NCI-H526 treated with DMSO at 0.1 percent for 48 hours (cell line): ENCODE results near the gene DNAH8.
A peak's percentile ranks its signal among the peaks of the same experiment; 100 is the strongest.

Experiments used
- DNase-seq: peaks from one replicate; lab custom pipeline; 2025; lab: John Stamatoyannopoulos, UW

The DNAH8 gene, protein sequence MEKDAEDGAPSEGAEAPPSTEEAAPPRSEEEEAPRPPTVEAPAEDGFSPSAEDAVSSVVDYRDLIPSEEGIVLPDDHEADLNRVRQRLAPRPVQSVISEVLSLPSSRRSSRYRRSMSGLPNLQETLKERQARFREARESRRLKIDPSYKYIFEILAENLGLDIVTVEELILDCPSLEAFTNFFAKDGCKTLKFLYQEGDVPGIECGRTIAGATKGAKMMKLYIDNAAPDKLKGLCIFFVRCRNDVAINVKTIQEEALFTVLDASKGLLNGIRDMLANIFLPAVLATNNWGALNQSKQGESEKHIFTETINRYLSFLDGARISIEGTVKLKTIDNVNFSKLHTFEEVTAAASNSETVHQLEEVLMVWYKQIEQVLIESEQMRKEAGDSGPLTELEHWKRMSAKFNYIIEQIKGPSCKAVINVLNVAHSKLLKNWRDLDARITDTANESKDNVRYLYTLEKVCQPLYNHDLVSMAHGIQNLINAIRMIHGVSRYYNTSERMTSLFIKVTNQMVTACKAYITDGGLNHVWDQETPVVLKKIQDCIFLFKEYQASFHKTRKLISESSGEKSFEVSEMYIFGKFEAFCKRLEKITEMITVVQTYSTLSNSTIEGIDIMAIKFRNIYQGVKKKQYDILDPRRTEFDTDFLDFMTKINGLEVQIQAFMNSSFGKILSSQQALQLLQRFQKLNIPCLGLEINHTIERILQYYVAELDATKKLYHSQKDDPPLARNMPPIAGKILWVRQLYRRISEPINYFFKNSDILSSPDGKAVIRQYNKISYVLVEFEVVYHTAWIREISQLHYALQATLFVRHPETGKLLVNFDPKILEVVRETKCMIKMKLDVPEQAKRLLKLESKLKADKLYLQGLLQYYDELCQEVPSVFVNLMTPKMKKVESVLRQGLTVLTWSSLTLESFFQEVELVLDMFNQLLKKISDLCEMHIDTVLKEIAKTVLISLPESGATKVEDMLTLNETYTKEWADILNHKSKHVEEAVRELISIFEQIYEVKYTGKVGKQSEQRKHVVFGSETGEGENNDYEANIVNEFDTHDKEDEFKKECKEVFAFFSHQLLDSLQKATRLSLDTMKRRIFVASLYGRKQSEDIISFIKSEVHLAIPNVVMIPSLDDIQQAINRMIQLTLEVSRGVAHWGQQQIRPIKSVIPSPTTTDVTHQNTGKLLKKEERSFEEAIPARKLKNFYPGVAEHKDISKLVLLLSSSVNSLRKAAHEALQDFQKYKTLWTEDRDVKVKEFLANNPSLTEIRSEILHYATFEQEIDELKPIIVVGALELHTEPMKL (N-terminal part only)

DNA sequence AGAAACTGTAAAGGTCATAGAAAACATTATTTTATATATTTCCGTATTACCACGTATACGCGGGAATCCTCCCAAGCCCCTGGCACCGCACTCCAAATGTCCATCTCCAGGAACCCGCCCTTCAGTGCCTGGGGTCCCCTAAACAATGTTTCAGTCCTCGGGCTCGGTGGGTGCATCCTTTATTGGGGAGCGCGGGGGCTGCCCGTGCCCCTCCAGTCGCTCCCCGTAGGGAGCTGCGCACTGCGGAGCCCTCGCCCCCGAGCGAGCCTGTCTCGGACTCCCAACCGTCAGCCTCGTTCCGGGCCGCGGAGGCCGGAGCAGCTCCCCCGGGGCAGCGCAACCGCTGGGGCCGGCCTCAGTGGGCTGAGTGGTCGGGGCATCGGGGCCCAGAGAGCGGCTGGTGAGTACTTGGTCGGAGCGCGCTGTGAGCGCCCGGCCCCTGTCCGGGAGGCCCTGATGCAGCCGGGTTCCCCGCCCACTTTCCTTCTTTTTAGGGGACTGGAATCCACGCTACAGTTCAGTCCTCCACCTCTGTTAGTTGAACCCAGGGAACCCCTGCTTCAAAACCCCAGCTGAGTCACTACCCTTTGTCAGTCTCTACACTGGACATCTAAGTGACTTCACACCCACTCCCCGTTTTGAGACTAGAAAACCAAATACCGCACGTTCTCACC lies at the start of gene DNAH8:
DNAH8 (plus strand) TSS at position 296 of the 674 bp plus-strand sequence. CDS start 7,499 bp downstream, outside the sequence.
- no peak for DNase-seq

DNA sequence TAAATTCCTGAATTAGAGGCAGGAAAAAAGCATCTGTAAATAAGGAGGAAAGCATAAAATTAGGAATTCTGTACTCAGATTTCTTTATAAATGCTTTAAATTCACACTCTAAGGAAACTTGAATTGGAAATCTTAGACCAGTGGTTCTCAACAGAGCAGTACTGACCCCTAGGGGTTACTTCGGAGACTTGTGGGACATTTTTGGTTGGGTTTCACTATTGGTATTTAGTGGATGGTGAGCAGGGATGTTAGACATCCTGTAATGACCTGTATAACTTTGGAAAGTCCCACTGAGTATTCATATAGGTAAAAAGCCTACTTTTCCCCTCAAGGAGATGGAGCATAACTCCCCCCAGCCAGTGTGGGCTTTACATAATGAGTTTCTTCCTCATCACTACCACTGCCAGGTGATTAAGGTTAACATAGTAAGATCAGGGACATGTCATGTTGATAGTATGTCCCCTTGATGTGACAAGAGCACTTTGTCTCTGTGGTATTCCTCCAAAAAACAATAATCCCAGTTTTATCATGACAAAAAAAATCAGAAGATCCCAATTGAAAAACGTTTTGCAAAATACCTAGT lies 43.1 kb upstream of the DNAH8 start:
- peak; percentile 76 for DNase-seq

DNA sequence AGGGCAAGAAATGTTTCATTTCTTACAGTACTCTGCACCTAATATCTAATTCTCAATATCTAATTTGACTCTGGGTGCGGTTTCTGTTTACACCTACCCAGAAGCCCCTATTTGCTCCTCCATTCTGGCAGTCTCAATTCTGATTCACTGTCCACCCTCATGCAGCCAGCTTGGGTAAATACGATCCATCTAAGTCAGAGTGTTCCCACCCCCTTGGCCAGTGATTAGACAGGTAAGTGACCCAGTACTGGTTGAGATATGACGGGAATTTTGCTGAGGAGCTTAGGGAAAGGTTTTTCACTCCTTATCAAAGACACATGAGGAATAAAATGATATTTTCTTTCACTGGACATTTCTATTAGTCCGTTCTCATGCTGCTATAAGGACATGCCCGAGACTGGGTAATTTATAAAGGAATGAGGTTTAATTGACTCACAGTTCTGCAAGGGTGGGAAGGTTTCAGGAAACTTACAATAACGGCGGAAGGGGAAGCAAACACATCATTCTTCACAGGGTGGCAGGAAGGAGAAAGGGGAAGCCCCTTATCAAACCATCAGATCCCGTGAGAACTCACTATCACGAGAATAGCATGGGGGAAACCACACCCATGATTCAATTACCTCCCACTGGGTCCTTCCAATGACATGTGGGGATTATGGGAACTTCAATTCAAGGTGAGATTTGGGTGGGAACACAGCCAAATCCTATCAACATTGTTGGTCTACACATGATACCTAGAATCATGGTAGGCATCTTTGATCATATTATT lies 41.5 kb upstream of the DNAH8 start:
- no peak for DNase-seq

DNA sequence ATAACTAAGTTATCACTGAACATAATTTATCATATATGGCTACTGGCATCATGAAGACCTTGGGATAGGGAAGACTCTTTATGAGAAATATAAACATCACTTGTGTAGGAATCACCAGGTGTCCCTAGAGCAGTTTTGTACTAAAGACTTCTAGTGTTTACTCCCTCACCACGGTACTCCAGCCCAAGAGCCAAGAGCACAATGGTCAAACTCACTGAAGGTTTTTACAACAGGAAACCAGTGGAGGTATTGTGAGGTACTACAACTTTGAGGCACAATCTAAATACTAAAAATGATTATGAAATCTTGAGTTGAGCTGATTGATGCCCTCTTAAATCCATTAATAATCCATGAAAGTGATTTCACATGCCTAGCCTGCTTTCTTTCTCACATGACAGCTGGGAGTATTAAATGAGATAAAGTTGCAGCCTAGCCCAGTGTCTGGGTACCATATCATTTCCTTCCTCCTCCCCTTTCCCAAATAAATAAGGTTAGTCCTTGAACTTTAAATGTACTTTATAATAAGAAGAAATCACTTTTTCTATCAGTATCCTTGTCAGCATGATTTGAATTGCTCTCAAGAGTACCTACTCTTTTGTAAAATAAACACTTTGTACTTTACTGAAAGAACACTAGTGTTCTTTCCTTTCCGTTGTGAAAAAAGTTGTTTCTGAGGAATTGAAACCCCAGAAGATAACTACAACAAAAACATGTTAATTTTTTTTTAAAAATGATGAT lies 38.7 kb upstream of the DNAH8 start:
- DNase-seq, result no peak

DNA sequence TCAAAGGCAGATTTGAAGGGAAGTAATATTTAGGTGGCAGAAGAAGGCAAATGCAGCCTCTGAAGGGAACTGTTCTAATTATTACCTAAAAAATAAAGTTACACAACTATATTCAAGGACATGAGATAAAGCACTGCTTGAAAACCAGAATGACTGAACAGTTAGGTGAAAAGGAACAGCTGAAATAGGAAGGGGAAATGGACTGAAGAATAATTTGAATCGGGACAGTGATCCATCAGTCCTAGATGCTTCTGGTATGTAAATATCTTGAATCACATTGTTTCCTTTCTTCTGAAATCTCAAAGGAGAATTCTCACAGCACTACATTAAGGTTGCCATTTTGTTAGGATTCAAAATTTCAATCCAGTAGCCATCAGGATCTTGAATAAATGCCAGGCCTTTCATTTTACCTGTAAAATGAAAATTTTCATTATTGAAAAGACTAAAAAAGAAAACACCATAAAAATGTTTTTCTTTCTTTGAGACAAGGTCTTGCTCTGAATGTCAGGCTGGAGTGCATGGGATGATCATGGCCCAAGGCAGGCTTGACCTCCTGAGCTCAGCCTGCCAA lies 38.1 kb upstream of the DNAH8 start:
- DNase-seq, result no peak

DNA sequence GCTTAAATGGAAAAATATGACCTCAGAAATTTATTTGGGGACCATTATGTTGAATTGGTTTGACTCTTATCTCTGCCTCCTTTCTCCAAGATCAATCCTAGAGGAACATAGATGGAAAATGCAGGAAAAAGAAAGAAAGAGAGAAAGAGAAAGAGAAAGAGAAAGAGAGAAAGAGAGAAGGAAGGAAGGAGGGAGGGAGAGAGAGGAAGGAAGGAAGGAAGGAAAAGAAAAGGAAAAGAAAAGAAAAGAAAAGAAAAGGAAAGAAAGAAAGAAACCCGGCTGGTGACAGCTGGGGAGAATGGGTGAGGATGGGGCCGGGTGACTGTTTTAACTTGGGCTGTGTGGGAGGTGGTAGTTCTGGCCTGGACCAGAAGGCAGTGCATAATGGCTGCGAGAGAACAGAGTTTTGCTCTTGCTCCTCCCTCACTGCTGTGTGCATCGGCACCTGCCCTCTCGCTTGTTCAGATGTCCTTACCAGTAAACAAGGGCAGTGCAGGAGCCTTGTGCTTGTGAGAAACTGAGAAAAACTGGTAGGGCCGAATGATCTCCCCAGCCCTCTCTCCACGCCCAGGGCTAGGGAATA lies 36.8 kb upstream of the DNAH8 start:
- no peak for DNase-seq

DNA sequence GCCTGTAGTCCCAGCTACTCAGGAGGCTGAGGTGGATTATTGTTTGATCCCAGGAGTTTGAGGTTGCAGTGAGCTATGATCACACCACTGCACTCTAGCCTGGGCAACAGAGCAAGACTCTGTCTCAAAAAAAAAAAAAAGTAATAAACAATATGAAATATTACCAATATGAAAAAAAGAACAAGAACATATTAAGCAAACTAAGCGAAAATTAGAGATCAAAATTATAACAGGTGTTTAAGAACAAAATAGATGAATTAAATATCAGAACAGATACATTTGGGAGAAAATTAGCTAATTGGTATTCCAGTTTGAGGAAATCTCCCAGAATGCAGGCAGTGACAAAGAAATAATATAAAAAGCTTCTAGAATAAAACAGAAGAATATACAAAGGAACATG lies 35.4 kb upstream of the DNAH8 start:
- DNase-seq, result no peak

DNA sequence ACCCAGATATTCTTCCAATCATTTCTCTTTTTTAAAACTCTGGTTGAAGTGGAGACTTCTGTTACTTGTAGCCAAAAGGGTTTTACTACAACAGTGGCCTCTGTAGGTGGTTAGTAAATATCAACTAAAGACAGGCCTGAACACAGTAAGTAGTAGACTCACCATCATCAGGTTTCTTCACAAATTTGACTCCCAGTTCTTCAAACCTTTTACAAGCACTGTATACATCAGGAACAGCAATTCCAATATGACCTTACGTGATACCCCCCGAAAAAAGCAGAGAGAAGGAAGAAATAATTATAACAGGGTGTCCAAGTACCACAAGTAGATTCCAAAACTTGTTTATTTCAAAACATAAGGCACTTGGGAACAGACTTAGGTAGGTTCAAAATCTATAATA lies 33.3 kb upstream of the DNAH8 start:
- no peak for DNase-seq

DNA sequence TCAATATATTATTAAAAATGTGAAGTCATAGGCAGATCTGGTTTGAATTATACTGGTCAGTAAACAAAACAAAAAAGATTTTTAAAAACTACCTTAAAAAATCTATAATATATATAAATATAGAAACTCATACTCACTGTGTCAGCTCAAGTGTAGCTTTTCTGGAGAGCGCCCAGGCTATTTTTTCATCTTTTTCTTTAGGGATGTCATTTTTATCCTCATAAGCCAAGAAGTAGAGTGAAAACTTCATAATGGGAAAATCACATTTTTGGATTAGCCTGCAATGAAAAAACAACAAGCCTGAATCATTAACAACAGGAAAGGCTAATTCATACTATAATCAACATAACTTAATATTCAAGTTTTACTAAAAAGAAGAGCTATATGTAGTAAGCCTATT lies 30.9 kb upstream of the DNAH8 start:
- no peak for DNase-seq

DNA sequence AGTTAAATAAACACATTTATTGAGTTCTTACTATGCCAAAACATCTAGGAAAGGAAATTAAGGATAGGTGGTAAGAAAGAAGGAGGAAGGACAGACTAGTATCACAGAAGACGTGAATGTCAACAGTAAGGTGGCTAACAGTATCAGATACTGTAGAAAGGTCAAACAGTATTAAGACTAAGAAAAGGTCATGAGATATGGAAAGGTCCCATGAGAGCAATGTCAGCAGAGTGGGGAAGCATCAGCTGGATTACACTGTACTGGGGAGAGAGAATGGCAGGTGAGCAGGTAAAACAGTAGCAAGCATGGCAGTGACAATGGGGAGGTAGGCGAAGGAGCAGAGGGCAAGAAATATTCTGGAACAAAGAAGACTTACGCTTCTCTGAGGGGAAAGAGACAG lies 30.2 kb upstream of the DNAH8 start:
- no peak for DNase-seq

DNA sequence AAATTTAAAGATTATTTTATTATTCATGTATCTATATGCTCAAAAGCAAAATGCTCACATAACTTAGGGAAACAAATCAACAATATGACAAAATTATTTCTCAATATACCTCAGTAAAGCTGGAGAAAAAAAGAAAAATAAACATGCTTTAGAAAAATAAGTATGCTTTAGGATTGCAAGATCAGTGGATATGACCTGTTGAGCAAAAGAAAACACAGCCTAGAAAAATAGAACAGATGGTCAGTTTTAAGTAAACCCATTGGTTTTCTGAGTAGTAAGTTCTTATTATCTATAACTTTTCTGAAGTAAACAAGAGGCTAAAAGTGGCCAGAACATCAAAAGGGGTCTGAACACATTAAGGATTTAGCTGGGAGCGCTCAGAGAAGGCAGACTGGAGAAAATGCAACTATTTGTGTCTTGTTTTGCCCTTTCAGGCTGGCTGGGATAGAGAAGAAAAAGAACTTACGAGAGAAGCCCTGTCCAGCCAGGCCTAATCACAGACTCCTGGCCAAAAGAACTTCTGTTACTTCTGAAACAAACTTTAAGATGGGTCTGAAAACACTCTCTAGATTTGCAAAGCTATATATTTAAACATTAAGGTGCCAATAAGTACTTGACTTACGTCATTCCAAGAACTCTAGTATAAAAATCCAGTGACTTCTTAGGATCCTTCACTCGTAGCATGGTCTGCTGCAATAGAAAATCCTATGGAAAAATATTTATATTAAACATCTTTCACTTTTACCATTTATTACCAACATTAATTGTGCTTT lies 28.7 kb upstream of the DNAH8 start:
- no peak for DNase-seq

DNA sequence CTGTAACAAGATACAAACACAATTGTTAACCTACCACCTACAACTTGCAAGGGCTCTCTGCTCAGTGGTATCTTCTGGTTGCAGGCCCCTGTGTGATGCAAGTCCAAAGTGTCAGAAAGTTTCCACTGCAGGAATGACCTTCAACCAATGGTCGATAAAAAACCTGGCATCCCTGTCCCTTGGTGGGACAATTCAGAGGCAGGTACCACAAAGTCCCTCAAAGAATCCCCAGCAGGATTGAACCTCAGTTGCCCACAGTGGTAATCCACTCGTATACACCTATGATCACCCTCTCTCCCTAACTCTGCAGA lies 28.1 kb upstream of the DNAH8 start:
- no peak for DNase-seq

DNA sequence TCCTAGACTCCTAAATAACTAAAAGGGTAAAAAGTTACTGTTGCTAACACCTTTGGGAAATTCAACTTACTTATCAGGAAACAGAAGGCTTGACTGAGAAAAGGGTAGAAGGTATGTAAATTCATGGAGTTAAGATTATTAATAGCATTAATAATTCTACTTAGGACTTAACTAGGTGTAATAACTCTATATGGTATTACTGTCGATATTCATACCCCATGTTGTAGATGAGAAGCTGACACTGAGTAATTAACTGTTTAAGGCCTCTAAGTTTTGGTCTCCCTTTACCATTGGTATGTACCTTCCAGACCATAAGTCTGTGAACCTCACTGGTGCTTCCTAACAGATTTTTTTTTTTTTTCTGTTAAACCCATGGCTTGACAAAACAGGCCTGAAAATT lies 27.6 kb upstream of the DNAH8 start:
- no peak for DNase-seq

DNA sequence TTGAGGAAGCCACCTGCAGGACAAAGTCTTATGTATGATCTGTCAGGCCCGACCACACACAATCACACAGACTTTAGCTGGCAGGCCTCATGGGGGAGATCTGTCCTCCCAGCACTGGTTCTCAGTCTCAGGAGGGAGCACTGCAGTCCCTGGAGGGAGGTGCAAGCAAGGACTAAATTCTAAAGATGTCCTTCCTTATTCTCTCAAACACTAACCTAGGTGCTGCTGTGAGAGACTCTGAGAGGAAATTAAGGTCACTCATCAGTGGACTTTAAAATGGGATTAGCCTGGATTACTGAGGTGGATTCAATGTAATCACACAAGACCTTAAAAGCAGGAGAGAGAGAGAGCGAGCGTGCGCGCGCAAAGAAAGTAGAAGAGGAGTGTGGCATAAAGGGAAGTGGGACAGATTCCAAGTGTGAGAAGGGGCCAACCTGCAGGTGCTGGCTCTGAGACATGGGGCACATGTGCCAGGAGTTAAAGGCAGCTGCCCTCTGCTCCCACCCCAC lies 26.5 kb upstream of the DNAH8 start:
- no peak for DNase-seq

DNA sequence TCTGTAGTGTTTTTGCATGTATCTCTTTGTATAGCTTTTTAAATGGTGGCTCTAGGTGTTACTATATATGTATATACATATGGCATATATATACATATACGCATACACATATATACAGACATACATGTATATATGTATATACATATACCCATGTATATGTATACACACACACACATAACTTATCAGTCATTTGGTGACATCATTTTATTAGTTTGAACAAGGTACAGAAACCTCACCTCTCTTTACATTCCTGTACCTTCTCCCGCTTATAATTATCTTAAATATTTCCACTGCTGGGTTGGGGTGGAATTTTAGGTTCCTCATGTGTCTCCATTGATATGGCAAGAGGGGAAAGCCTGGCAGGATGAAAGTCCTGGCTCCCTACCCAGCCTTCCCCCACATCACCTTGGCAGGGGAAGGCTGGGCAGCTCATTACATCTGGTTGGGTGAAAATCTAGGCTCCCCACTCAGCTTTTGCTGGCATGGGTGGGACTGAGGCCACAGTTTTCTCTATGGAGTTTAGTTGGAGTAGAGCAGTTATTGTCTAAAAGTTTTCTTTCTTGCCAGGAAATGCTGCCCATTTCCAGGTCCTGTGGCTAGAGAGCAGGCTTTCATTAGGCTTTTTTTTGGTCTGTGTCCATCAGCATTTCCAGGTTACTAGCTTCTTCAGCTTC lies 19.7 kb upstream of the DNAH8 start:
- DNase-seq, result no peak

DNA sequence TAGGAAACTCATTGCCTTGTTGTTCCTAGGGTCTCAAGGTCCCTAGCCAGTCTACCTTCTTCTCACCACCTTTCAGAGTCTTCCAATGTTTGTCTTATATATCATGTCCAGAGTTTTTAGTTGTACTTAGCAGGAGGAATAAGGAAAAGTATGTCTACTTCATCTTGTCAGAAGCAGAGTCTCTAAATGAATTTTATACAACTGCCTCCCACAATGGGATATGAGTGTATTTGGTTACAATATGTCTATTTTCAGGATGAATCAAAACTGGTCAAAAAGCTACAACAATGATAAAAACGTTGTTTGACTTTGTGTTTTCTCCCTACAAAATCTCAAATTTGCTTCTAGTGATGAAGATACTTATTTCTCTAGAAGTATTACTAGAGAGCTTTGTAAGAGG lies 19.2 kb upstream of the DNAH8 start:
- no peak for DNase-seq

DNA sequence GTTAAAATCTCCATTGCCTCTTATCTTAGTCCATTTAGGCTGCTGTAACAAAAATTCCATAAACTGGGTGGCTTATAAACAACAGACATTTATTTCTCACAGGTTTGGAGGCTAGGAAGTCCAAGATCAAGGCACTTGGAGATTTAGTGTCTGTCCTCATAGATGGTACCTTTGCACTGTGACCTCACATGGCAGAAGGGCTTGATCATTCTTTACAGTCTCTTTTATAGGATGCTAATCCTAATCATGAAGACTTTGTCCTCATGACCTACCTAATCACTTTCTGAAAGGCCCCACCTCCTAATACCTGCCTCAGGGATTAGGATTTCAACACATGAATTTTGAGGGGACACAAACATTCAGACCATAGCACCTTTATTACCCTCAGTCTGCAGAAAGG lies 18.8 kb upstream of the DNAH8 start:
- no peak for DNase-seq

DNA sequence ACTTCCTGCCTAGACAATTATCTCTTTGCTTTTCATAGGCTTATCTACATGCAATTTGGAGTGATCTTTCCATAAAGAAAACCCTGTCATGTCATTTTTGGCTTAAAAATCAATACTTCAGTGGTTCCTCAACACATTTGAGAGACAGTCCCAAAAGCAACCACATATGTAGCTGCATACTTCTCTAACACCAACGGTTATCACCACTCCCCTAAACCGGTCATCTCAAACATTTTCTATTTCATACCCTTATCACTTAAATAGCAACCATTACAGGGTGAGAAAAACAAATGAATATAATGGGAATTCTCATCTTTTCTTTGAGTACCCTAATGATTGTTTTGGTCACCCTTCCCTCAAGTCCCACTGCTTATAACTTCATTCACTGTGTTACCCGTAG lies 17.3 kb upstream of the DNAH8 start:
- DNase-seq, result no peak
